Measurements from ENCODE around the gene RYR2.

- TF ChIP-seq, protein P1, sequence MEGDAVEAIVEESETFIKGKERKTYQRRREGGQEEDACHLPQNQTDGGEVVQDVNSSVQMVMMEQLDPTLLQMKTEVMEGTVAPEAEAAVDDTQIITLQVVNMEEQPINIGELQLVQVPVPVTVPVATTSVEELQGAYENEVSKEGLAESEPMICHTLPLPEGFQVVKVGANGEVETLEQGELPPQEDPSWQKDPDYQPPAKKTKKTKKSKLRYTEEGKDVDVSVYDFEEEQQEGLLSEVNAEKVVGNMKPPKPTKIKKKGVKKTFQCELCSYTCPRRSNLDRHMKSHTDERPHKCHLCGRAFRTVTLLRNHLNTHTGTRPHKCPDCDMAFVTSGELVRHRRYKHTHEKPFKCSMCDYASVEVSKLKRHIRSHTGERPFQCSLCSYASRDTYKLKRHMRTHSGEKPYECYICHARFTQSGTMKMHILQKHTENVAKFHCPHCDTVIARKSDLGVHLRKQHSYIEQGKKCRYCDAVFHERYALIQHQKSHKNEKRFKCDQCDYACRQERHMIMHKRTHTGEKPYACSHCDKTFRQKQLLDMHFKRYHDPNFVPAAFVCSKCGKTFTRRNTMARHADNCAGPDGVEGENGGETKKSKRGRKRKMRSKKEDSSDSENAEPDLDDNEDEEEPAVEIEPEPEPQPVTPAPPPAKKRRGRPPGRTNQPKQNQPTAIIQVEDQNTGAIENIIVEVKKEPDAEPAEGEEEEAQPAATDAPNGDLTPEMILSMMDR (IDR thresholded peaks at IDR 0.05) = no peak
- TF ChIP-seq POLR2A (IDR thresholded peaks at IDR 0.05) (no peak), POLR2AphosphoS5 (IDR thresholded peaks at IDR 0.05) (no peak)
Observed at GRCh38 chr1:237737938-237738610, 696.1 kb downstream of the RYR2 start.
